Osteoblast (primary cell): ENCODE measurements around the gene PBX1. TPM values are rescaled to one million over a fixed set of nuclear protein-coding genes. Genes with fewer than 3 reads are reported as not detected.

Experiments used
- DNase-seq: peaks from one replicate; pipeline ENCODE4 v3.0.0; 2011; ENCODE audit warnings: low spot score, mixed read lengths; ENCODE audit not compliant: insufficient read length; ENCODE audit errors: missing footprints
- H2AFZ ChIP-seq: 2 replicates; pipeline ENCODE4 v1.6.0; 2011; ENCODE audit warnings: mild to moderate bottlenecking, low read length
- H3K27ac ChIP-seq: 2 replicates; pipeline ENCODE4 v1.5.1; 2011; ENCODE audit warnings: mild to moderate bottlenecking, low read depth, low read length, moderate library complexity
- H3K27me3 ChIP-seq: 2 replicates; pipeline ENCODE4 v1.6.0; 2012; ENCODE audit warnings: mild to moderate bottlenecking, control low read depth, inconsistent platforms, low read length, moderate library complexity; ENCODE audit not compliant: insufficient read depth
- H3K36me3 ChIP-seq: 2 replicates; pipeline ENCODE4 v1.5.1; 2011; ENCODE audit warnings: mild to moderate bottlenecking, low read length, control low read depth, moderate library complexity; ENCODE audit not compliant: insufficient read depth
- H3K4me1 ChIP-seq: 2 replicates; pipeline ENCODE4 v1.5.1; 2011; ENCODE audit warnings: mild to moderate bottlenecking, low read length, control low read depth, moderate library complexity; ENCODE audit not compliant: insufficient read depth
- H3K4me2 ChIP-seq: 2 replicates; pipeline ENCODE4 v1.6.0; 2011; ENCODE audit warnings: mild to moderate bottlenecking, low read length; ENCODE audit not compliant: insufficient read depth
- H3K4me3 ChIP-seq: fragments of 200-600 bp; sonication (generic); 3 replicates; pipeline ENCODE4 v1.5.1; 2012; ENCODE audit warnings: mild to moderate bottlenecking, low read length, inconsistent platforms; ENCODE audit not compliant: insufficient read depth
- H3K79me2 ChIP-seq: 2 replicates; pipeline ENCODE4 v1.6.0; 2012; ENCODE audit warnings: mild to moderate bottlenecking, low read length, control low read depth, inconsistent platforms; ENCODE audit not compliant: insufficient read depth
- H3K9me3 ChIP-seq: 2 replicates; pipeline ENCODE4 v1.5.1; 2011; ENCODE audit warnings: low read depth, low read length, control low read depth
- H4K20me1 ChIP-seq: 2 replicates; pipeline ENCODE4 v1.6.0; 2012; ENCODE audit warnings: mild to moderate bottlenecking, low read length, control low read depth; ENCODE audit not compliant: insufficient read depth
- CTCF ChIP-seq: IDR thresholded peaks from 2 replicates; pipeline ENCODE4 v1.5.1; 2011; ENCODE audit warnings: mild to moderate bottlenecking, low read depth, low read length, moderate library complexity; ENCODE audit errors: extremely low read depth
- total RNA-seq: library from RNA; depleted of rRNA; stranded (reverse); fragments of >200 nt; gene quantifications from 2 replicates; pipeline ENCODE4 v1.2.3, GENCODE V29; 2012

The PBX1 gene
- total RNA-seq, 1 donor: 10.1 TPM

GRCh38 chr1:164771041-164771618 lies 212.1 kb downstream of the PBX1 start:
- Histone ChIP-seq H3K4me2 (peak overlapping the region; percentile 59), H4K20me1 (no peaks in the 10 kb centered on the region), H3K4me3 (no peak overlapping the region), H3K79me2 (no peaks in the 10 kb centered on the region), H3K4me1 (peaks cover 46% of the 10 kb centered on the region), H3K27me3 (no peaks in the 10 kb centered on the region), H3K27ac (peak overlapping the region; percentile 80), H2AFZ (no peak overlapping the region), H3K9me3 (no peaks in the 10 kb centered on the region), H3K36me3 (no peaks in the 10 kb centered on the region)
- TF ChIP-seq CTCF: no peak
- no peak for DNase-seq

GRCh38 chr1:164771619-164772361 lies 212.8 kb downstream of the PBX1 start:
- Histone ChIP-seq H4K20me1 (no peaks in the 10 kb centered on the region), H3K4me1 (peaks cover 40% of the 10 kb centered on the region)

GRCh38 chr1:164772635-164773034 lies 213.7 kb downstream of the PBX1 start:
- H3K4me2 ChIP-seq: peak overlapping the region; percentile 59
- H3K27ac ChIP-seq: peak overlapping the region; percentile 80

More at GRCh38 chr1:164771619-164772361, 212.8 kb downstream of the PBX1 start:
- DNase-seq: no peak
- Histone ChIP-seq H3K27me3 (no peaks in the 10 kb centered on the region), H2AFZ (peak overlapping the region; percentile 14), H3K4me3 (peak overlapping the region; percentile 17), H3K79me2 (no peaks in the 10 kb centered on the region), H3K9me3 (no peaks in the 10 kb centered on the region), H3K27ac (peak overlapping the region; percentile 80), H3K4me2 (peak overlapping the region; percentile 59), H3K36me3 (no peaks in the 10 kb centered on the region)
- TF ChIP-seq CTCF: no peak

More at GRCh38 chr1:164772635-164773034, 213.7 kb downstream of the PBX1 start:
- no peaks in the 10 kb centered on the region for H3K36me3 ChIP-seq
- H2AFZ ChIP-seq: peak overlapping the region; percentile 32
- peak; percentile 77 for DNase-seq
- no peaks in the 10 kb centered on the region for H3K9me3 ChIP-seq
- no peaks in the 10 kb centered on the region for H3K27me3 ChIP-seq
- no peaks in the 10 kb centered on the region for H3K79me2 ChIP-seq
- no peaks in the 10 kb centered on the region for H4K20me1 ChIP-seq
- no peak for TF ChIP-seq CTCF
- no peak overlapping the region for H3K4me3 ChIP-seq
- H3K4me1 ChIP-seq: peaks cover 31% of the 10 kb centered on the region
